ENCODE data around the gene TGFBR2. TPM values are rescaled to one million over a fixed set of nuclear protein-coding genes. Genes with fewer than 3 reads are reported as not detected.
A peak's percentile ranks its signal among the peaks of the same experiment; 100 is the strongest.

The TGFBR2 gene
- total and polyA plus RNA-seq, 2 experiments from 2014 or later, result 4.7 to 13.0 TPM

DNA sequence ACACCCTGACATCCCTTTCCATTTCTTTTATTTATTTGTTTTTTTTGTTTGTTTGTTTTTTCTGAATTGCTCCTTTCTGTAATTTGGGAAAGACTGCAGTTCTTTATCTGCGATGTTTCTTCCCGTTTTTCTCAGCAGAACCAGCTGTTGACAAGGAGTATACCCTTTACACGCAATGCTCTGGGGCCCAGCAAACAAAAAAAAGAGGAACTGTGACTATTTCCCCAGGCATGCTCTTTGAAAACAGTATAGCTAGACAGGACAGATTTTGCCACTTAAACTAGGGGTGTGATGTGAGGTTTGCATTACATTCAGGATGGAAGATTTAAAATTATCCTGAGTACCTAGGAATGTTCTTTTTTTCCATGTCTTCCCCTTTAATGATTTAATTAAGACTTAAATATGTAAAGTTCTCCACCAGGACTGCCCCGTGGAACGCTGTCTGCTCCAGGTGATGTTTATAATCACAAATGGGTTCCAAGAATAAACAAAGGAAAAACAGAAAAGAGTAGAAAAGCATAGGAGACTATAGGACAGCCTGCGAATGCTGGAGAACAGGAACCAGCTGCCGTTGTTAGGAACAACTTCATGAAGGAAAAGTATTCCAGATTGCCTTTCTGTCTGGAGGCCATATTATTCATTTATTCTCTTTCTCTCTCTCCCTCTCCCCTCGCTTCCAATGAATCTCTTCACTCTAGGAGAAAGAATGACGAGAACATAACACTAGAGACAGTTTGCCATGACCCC lies 43.3 kb downstream of the TGFBR2 start:
- Histone ChIP-seq H3K36me3 (ENCODE audit: insufficient read depth) (peaks cover 17% of the 10 kb centered on the region; the same call in 1 of the 2 replicates), H3K4me3 (no peak overlapping the region), H3K27me3 (ENCODE audit: insufficient read depth) (no peaks in the 10 kb centered on the region), H4K20me1 (replicated peaks; ENCODE audit: insufficient read depth) (no peaks in the 10 kb centered on the region), H3F3A (replicated peaks; ENCODE audit: low read depth) (no peaks in the 10 kb centered on the region), H3K9me2 (ENCODE audit: insufficient read depth) (no peaks in the 10 kb centered on the region), H2AFZ (no peak overlapping the region), H3K4me2 (no peak overlapping the region), H3K79me2 (replicated peaks; ENCODE audit: insufficient read depth) (0 out of 2 replicates have a peak, but pooled peaks cover 4% of the 10 kb centered on the region), H3K4me1 (ENCODE audit: insufficient read depth) (peaks cover 8% of the 10 kb centered on the region), H3K27ac (ENCODE audit: low read depth) (peak overlapping the region; percentile 70; the same call in 1 of the 2 replicates)
- H3K4me1 Mint-ChIP-seq, result peaks cover 14% of the 10 kb centered on the region
- H3K27me3 Mint-ChIP-seq (ENCODE audit: insufficient read depth, low read depth, poor library complexity), result peaks cover 1% of the 10 kb centered on the region
- H3K4me3 Mint-ChIP-seq, result no peak overlapping the region
- TF ChIP-seq JUNB (IDR thresholded peaks at IDR 0.05; ENCODE audit: unreplicated experiment) (no peak), ZNF331 (CRISPR knock-in tag; IDR thresholded peaks at IDR 0.05; ENCODE audit: low read depth) (no peak), EZH2phosphoT487 (IDR thresholded peaks at IDR 0.05; ENCODE audit: unreplicated experiment) (no peak), CTCF (conservative IDR thresholded peaks at IDR 0.05; ENCODE audit: low read depth in 2 of 2) (no peak), POLR2AphosphoS5 (IDR thresholded peaks at IDR 0.05; ENCODE audit: low read depth) (no peak), STAT1 (IDR thresholded peaks at IDR 0.05; ENCODE audit: unreplicated experiment) (no peak), NANOG (IDR thresholded peaks at IDR 0.05; ENCODE audit: borderline replicate concordance) (no peak), CREB1 (CRISPR knock-in tag; IDR thresholded peaks at IDR 0.05; ENCODE audit: low read depth) (no peak), REST (IDR thresholded peaks at IDR 0.05; ENCODE audit: unreplicated experiment) (no peak), ZNF114 (CRISPR knock-in tag; IDR thresholded peaks at IDR 0.05) (no peak), EZH2 (IDR thresholded peaks at IDR 0.05; ENCODE audit: low read depth, unreplicated experiment) (no peak)
- TF ChIP-seq, protein P1, sequence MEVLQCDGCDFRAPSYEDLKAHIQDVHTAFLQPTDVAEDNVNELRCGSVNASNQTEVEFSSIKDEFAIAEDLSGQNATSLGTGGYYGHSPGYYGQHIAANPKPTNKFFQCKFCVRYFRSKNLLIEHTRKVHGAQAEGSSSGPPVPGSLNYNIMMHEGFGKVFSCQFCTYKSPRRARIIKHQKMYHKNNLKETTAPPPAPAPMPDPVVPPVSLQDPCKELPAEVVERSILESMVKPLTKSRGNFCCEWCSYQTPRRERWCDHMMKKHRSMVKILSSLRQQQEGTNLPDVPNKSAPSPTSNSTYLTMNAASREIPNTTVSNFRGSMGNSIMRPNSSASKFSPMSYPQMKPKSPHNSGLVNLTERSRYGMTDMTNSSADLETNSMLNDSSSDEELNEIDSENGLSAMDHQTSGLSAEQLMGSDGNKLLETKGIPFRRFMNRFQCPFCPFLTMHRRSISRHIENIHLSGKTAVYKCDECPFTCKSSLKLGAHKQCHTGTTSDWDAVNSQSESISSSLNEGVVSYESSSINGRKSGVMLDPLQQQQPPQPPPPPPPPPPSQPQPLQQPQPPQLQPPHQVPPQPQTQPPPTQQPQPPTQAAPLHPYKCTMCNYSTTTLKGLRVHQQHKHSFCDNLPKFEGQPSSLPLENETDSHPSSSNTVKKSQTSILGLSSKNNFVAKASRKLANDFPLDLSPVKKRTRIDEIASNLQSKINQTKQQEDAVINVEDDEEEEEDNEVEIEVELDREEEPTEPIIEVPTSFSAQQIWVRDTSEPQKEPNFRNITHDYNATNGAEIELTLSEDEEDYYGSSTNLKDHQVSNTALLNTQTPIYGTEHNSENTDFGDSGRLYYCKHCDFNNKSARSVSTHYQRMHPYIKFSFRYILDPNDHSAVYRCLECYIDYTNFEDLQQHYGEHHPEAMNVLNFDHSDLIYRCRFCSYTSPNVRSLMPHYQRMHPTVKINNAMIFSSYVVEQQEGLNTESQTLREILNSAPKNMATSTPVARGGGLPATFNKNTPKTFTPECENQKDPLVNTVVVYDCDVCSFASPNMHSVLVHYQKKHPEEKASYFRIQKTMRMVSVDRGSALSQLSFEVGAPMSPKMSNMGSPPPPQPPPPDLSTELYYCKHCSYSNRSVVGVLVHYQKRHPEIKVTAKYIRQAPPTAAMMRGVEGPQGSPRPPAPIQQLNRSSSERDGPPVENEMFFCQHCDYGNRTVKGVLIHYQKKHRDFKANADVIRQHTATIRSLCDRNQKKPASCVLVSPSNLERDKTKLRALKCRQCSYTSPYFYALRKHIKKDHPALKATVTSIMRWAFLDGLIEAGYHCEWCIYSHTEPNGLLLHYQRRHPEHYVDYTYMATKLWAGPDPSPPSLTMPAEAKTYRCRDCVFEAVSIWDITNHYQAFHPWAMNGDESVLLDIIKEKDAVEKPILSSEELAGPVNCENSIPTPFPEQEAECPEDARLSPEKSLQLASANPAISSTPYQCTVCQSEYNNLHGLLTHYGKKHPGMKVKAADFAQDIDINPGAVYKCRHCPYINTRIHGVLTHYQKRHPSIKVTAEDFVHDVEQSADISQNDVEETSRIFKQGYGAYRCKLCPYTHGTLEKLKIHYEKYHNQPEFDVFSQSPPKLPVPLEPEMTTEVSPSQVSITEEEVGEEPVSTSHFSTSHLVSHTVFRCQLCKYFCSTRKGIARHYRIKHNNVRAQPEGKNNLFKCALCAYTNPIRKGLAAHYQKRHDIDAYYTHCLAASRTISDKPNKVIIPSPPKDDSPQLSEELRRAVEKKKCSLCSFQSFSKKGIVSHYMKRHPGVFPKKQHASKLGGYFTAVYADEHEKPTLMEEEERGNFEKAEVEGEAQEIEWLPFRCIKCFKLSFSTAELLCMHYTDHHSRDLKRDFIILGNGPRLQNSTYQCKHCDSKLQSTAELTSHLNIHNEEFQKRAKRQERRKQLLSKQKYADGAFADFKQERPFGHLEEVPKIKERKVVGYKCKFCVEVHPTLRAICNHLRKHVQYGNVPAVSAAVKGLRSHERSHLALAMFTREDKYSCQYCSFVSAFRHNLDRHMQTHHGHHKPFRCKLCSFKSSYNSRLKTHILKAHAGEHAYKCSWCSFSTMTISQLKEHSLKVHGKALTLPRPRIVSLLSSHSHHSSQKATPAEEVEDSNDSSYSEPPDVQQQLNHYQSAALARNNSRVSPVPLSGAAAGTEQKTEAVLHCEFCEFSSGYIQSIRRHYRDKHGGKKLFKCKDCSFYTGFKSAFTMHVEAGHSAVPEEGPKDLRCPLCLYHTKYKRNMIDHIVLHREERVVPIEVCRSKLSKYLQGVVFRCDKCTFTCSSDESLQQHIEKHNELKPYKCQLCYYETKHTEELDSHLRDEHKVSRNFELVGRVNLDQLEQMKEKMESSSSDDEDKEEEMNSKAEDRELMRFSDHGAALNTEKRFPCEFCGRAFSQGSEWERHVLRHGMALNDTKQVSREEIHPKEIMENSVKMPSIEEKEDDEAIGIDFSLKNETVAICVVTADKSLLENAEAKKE (CRISPR knock-in tag; IDR thresholded peaks at IDR 0.05), result no peak
- TF ChIP-seq, protein P2, sequence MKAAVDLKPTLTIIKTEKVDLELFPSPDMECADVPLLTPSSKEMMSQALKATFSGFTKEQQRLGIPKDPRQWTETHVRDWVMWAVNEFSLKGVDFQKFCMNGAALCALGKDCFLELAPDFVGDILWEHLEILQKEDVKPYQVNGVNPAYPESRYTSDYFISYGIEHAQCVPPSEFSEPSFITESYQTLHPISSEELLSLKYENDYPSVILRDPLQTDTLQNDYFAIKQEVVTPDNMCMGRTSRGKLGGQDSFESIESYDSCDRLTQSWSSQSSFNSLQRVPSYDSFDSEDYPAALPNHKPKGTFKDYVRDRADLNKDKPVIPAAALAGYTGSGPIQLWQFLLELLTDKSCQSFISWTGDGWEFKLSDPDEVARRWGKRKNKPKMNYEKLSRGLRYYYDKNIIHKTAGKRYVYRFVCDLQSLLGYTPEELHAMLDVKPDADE (IDR thresholded peaks at IDR 0.05), result no peak
- ATAC-seq (no peak), DNase-seq (ENCODE audit: low spot score) (no peak)
- H3K27ac Mint-ChIP-seq, result no peak overlapping the region
- no peaks in the 10 kb centered on the region for H3K9me3 Mint-ChIP-seq
- H3K36me3 Mint-ChIP-seq (ENCODE audit: low read depth), result peaks cover 49% of the 10 kb centered on the region

All from GM23338 (cell line).